Measurements from ENCODE around the gene ABTB2. TPM values are rescaled to one million over a fixed set of nuclear protein-coding genes. Genes with fewer than 3 reads are reported as not detected.

The ABTB2 gene
- total RNA-seq, 4 donors from 2014 or later = 0.79 to 4.1 (median 3.7) TPM

GRCh38 chr11:34207487-34208180, 150.2 kb downstream of the ABTB2 start:
- no peak for TF ChIP-seq POLR2A (IDR thresholded peaks at IDR 0.05)
- TF ChIP-seq CTCF (IDR thresholded peaks at IDR 0.05) = no peak
- no peak for DNase-seq
- H3K36me3 ChIP-seq = no peaks in the 10 kb centered on the region
- H3K27ac ChIP-seq = no peak overlapping the region
- intact Hi-C loops (cut with DNase I) = no loop called here
- H3K9me3 ChIP-seq = no peaks in the 10 kb centered on the region
- H3K27me3 ChIP-seq = no peaks in the 10 kb centered on the region
- 68 to 88% methylated on average over 5 of the region's 5 CpGs for WGBS, 2 donors
- H3K4me3 ChIP-seq = no peak overlapping the region
- peaks cover 0 to 7% (median 4%) of the 10 kb centered on the region in 3 donors for H3K4me1 ChIP-seq

DNA sequence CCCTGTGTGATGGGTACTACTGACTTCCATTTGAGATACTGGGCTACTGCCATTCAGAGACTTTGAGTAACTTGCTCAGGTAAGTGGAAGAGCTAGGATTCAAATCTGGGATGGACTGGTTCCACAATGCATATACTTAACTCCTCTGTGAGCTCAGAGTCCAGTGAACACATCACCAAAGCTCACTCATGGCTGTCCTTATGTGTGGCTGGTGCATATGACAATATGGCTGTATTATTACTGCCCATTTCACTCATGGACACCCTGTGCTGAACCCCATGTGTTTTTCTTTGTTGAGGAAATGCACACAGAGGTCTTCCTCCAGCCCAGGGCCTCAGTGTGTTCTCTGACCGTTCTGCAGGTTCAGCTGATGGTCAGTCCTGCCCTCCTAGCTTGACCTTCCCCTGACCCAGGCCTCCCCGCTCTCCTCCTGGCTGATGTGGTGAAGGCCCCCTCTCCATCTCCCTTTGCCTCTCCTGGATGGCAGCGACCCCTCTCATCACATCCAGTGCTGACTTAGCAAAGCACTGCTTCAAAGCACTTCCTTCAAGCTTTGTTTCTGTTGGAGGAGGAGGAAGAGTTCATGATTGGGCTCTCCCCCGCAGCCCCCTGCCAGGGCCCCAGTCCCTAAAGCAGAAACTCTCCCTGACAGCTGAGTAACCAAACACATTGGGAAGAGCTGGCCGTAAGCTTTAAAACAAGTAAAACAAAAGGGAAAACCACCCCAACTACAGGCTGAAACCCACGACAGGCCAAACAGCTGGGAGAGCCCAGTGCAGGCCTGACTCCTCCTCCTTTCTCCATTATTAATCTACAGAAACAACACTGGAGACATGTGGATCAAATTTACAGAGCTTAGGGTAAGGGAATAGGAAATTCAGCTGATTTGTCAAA, 151.2 kb downstream of the ABTB2 start:
- TF ChIP-seq POLR2A (IDR thresholded peaks at IDR 0.05) (no peak), CTCF (IDR thresholded peaks at IDR 0.05) (no peak)
- 23 to 51% methylated on average over 4 to 5 of the region's 6 CpGs for WGBS, 2 donors
- Histone ChIP-seq H3K27me3 (no peaks in the 10 kb centered on the region), H3K27ac (no peak overlapping the region), H3K4me1 (peaks cover 0 to 9% (median 4%) of the 10 kb centered on the region in 3 donors), H3K36me3 (no peaks in the 10 kb centered on the region), H3K4me3 (no peak overlapping the region), H3K9me3 (no peaks in the 10 kb centered on the region)
- no peak for DNase-seq
- intact Hi-C loops (cut with DNase I) = no loop called here

DNA sequence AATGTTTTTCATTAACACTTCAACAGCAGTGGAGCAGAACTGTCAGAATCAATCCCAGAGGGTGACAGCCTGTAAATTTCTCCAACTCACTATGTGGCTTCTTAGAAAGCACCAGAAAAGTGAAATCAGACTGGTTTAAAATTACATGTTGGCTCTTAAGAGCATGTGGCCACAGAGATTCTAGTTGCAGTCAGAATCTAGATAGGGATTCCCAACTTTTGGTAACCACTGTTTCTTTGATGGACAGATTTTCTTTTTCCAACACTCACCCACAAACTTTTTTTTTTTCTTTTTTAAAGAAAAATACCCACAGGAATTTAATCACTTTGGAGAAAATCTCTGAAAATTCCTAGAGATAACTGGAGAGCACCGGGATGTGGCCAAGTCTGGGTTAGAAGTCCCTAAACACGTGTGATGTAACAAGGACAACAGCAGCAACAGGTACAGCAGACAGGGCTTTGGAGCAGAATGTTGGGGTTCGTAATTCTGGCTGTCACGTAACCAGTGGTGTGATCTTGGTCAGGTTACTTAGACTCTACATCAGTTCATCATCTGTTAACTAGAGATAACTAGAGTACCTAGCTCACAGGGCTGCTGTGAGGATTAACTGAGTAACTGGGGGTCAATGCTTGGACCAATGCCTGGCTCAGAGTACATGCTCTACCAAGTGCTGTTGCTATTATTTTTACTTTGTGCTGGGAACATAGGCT, 152.3 kb downstream of the ABTB2 start:
- Histone ChIP-seq H3K27ac (no peak overlapping the region), H3K27me3 (no peaks in the 10 kb centered on the region), H3K36me3 (no peaks in the 10 kb centered on the region), H3K9me3 (no peaks in the 10 kb centered on the region), H3K4me3 (no peak overlapping the region), H3K4me1 (peaks cover 0 to 12% (median 4%) of the 10 kb centered on the region in 3 donors)
- 59 to 71% methylated on average over 4 of the region's 4 CpGs for WGBS, 2 donors
- intact Hi-C loops (cut with DNase I) = no loop called here
- DNase-seq = no peak
- TF ChIP-seq POLR2A (IDR thresholded peaks at IDR 0.05) (no peak), CTCF (IDR thresholded peaks at IDR 0.05) (no peak)

DNA sequence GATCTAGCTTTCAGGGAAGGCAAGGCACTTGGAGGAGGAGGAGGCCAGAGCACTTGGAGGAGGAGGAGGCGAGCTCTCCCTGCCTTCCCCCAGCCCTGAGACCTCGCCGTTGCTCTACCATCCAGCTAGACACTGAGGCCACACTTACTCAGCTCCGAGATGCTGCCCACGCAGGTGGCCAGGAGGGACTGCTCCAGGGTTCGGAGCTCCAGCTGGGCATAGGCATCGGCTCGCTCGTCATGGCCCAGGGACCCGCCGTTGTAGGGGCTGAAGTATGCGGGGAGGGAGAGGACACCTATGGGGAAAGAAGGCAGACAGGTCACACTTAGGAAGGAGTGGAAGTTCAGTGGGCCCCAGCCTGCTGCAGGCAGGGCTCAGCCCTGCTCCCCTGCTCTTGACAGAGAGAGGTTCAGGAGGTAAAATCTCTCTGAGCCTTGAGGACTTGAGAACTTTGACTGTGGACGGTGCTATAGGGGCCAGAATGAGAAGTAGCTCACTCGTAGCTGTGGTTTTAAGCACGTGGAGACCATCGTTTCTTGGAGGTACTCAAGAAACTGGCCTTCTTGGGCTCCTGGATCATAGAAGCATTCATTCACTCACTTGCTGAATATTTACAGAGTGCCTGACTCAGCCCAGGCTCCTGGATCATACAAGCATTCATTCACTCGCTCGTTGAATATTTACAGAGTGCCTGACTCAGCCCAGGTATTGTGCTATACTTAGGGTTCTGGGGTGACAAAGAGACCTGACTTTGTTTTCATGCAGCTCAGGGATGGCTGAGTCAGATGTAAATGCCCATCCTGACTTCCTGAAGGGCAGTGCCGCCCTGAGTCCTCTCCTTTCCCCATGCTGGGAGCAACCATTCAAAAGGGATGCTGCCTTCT, 153.2 kb downstream of the ABTB2 start:
- Histone ChIP-seq H3K27ac (no peak overlapping the region), H3K4me3 (no peak overlapping the region), H3K36me3 (no peaks in the 10 kb centered on the region), H3K9me3 (no peaks in the 10 kb centered on the region), H3K4me1 (peaks cover 0 to 12% (median 4%) of the 10 kb centered on the region in 3 donors), H3K27me3 (no peaks in the 10 kb centered on the region)
- no peak for DNase-seq
- intact Hi-C loops (cut with DNase I) = no loop called here
- WGBS, 2 donors = 31 to 80% methylated on average over 7 to 8 of the region's 19 CpGs
- no peak for TF ChIP-seq POLR2A (IDR thresholded peaks at IDR 0.05)
- no peak for TF ChIP-seq CTCF (IDR thresholded peaks at IDR 0.05)

Data from esophagus squamous epithelium (tissue), 5 donors.